ENCODE data around the gene LDB2.

Gene LDB2

DNA sequence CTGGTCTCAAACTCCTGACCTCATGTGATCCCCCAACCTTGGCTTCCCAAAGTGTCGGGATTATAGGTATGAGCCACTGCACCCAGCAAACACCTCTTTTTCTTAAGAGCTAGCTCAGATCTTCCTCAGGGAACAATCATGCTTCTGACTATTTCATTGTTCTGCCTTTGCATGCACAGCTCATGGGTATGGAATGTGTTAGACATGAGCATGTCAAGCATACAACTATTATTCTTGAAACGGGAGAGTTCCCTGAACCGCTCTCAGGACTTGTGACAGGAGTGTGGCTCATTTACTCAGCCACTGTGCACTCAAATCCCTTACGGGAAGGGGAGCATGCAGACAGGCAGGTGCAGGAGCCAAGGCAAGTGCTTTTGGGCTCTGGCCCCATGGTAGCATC, 440.5 kb downstream of the LDB2 start:
- in situ Hi-C loops (cut with MboI; ENCODE audit: low sequenced_read_pairs, unreplicated experiment), result no loop called here
- no peak for DNase-seq (ENCODE audit: low spot score)
- TF ChIP-seq, protein P1, sequence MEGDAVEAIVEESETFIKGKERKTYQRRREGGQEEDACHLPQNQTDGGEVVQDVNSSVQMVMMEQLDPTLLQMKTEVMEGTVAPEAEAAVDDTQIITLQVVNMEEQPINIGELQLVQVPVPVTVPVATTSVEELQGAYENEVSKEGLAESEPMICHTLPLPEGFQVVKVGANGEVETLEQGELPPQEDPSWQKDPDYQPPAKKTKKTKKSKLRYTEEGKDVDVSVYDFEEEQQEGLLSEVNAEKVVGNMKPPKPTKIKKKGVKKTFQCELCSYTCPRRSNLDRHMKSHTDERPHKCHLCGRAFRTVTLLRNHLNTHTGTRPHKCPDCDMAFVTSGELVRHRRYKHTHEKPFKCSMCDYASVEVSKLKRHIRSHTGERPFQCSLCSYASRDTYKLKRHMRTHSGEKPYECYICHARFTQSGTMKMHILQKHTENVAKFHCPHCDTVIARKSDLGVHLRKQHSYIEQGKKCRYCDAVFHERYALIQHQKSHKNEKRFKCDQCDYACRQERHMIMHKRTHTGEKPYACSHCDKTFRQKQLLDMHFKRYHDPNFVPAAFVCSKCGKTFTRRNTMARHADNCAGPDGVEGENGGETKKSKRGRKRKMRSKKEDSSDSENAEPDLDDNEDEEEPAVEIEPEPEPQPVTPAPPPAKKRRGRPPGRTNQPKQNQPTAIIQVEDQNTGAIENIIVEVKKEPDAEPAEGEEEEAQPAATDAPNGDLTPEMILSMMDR (IDR thresholded peaks at IDR 0.05; ENCODE audit: borderline replicate concordance, control extremely low read depth, extremely low read depth, insufficient read depth, missing control alignments), result no peak

Data from GM13976 (cell line).